Panc1 (cell line): ENCODE measurements around the gene CSNK1G1.

Experiments
- CTCF ChIP-seq: fragments of 450-650 bp; IDR thresholded peaks from 2 replicates; pipeline ENCODE4 v1.5.1; 2017; ENCODE audit warnings: mild to moderate bottlenecking
- POLR2AphosphoS5 ChIP-seq: IDR thresholded peaks from 2 replicates; pipeline ENCODE4 v1.6.1; 2012; ENCODE audit warnings: mild to moderate bottlenecking, low read depth, low read length, moderate library complexity
- SIN3A ChIP-seq: IDR thresholded peaks from 2 replicates; pipeline ENCODE4 v1.6.1; 2012; ENCODE audit warnings: low read depth, mild to moderate bottlenecking, low read length, moderate library complexity, borderline replicate concordance; ENCODE audit not compliant: insufficient read depth
- TF ChIP-seq, protein P1 (sequence below), 2 experiments: IDR thresholded peaks; 2 replicates each; pipeline ENCODE4 v1.6.1; 2011 to 2012; ENCODE audit warnings: low read depth in 2 of 2, control low read depth in 1 of 2, low read length in 1 of 2, mild to moderate bottlenecking in 1 of 2, moderate library complexity in 1 of 2; ENCODE audit not compliant: insufficient read depth in 1 of 2

- TF ChIP-seq CTCF (no peak), SIN3A (no peak), POLR2AphosphoS5 (no peak)
- TF ChIP-seq, protein P1, sequence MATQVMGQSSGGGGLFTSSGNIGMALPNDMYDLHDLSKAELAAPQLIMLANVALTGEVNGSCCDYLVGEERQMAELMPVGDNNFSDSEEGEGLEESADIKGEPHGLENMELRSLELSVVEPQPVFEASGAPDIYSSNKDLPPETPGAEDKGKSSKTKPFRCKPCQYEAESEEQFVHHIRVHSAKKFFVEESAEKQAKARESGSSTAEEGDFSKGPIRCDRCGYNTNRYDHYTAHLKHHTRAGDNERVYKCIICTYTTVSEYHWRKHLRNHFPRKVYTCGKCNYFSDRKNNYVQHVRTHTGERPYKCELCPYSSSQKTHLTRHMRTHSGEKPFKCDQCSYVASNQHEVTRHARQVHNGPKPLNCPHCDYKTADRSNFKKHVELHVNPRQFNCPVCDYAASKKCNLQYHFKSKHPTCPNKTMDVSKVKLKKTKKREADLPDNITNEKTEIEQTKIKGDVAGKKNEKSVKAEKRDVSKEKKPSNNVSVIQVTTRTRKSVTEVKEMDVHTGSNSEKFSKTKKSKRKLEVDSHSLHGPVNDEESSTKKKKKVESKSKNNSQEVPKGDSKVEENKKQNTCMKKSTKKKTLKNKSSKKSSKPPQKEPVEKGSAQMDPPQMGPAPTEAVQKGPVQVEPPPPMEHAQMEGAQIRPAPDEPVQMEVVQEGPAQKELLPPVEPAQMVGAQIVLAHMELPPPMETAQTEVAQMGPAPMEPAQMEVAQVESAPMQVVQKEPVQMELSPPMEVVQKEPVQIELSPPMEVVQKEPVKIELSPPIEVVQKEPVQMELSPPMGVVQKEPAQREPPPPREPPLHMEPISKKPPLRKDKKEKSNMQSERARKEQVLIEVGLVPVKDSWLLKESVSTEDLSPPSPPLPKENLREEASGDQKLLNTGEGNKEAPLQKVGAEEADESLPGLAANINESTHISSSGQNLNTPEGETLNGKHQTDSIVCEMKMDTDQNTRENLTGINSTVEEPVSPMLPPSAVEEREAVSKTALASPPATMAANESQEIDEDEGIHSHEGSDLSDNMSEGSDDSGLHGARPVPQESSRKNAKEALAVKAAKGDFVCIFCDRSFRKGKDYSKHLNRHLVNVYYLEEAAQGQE (IDR thresholded peaks at IDR 0.05; ENCODE audit: insufficient read depth in 1 of 2, low read depth in 2 of 2, low read length in 1 of 2) = no peak
These were observed 17.4 kb upstream of the CSNK1G1 start for GRCh38 chr15:64373360-64373759.
